NCI-H460 (cell line): ENCODE measurements around the gene MCTP2. TPM values are rescaled to one million over a fixed set of nuclear protein-coding genes. Genes with fewer than 3 reads are reported as not detected.

Experiments
- DNase-seq: peaks from one replicate; pipeline ENCODE4 v3.0.0-alpha.2; 2016; ENCODE audit warnings: low read depth; ENCODE audit errors: extremely low read depth
- total RNA-seq: library from RNA; depleted of rRNA; stranded (reverse); fragments of >200 nt; shearing (Covaris generic); gene quantifications from 2 replicates; pipeline ENCODE4 v1.2.3, GENCODE V29; 2014

Gene MCTP2
- total RNA-seq, 1 experiment from 2014 or later = 0.45 TPM

DNA sequence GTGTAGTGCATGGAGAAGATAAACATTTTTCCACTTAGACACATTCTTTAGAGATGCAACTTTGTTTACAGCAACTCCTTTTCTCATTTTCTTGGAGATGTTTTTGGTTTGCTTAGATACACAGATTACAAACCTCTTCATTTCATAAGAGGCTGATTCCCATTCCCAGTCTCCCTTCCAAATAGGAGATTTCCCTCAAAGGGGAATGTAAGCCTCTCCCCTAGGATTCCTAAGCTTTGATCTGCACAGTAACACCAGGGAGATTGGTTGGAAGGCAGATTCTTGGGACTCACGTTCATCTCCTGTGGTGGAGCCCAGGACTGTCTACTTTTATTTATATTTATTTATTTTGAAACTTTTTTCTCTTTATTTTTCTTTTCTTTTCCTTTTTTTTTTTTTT lies 63.2 kb downstream of the MCTP2 start:
- DNase-seq = no peak

DNA sequence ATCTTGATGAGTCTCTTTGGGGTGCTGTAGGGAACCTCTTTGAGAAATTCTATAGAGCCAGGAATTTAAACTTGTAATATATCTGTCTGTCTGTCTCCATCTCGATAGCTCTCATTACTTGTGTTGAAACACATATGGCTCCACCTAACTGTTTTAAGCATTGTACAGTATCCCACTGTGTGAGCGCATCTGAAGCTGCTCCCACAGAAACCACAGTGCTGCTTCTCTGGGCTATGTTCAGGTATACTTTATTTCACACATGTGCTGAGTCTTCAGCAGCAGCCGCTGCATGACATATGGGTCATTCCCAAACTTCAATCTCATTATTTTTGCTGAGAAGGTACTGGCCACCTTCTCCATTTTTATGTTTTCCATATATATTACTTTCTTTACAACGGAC lies 63.9 kb downstream of the MCTP2 start:
- DNase-seq = no peak

DNA sequence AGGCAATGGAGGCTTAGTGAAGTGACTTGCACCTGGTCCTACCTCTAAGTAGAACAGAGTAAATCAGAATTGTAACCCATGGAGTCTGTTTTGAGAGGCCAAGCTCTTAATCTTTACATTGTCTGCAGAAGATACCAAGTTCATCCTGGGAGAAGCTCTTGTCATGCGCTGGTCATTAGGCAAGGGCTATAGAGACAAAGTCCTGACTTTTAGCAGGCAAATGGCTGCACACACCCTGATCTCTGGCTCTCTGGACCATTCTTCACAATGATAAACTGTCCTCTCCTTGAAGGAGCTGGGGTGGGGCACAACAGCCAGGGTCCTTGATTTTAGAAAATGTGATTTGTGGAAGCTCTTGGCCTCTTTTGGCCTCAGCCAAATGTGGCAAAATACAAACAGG lies 65.4 kb downstream of the MCTP2 start:
- DNase-seq = no peak

DNA sequence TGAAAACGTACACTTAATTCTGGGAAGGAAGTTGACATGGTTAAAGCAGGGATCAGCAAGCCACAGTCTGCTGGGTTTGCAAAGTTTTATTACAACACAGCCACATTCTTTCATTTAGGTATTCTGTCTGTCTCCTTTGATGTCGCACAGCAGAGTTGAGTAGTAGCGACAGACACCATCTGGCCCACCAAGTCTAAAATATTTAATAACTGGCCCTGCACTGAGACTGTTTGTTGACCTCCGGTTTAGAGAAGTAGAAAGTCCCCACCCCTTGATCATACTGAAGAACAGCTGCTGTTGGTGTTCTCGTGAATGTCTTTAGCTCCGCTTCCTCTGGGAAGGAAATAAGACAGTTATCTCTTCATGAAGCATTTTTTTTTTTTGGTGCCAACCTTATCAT lies 66.2 kb downstream of the MCTP2 start:
- DNase-seq = no peak

DNA sequence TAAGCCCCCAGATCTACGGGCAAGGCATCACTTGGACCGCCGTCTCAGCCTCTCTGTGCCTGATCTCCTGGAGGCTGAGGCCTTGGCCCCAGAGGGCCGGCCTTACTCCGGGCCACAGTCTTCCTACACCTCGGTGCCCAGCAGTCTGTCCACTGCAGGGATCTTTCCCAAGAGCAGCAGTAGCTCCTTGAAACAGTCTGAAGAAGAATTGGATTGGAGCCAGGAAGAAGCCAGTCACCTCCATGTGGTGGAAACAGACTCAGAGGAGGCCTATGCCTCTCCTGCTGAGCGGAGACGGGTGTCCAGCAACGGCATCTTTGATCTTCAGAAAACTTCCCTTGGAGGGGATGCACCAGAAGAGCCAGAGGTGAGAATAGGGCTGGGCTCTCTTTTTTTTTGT lies 67.0 kb downstream of the MCTP2 start:
- DNase-seq = no peak

DNA sequence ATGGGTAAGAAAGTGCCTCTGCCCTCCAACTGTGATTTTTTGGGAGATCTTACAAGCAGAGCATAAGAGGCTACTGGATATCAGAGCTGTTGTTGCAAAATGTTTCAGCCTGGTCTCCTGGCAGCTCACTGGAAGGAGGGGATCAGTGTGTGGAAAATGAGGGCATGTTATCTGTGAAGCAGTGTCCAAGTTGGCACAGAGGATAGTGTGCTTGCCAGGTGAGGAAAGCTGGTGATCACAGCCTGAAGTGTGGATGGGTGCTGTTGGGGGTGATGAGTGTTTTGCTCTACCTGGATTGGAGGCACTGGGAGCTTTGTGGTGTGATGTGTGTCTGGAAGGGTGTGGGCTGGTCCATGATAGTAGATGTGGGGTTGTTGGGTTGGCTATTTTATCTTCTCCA lies 69.3 kb downstream of the MCTP2 start:
- DNase-seq = no peak

DNA sequence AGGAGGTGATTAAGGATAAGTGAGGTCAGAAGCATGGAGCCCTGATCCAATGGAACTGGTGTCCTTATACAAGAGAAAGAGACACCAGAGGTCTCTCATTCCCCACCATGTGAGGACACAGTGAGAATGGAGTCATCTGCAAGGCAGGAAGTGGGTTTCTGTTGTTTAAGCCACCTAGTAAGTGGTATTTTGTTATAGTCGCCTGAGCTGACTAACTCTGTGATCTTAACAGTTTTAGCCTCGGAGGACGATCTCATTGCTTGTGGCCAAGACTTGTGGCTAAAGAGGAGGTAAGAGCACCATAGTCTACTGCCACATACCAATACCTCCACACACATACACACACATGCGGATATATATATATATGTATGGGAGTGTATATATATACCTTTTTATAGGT lies 73.8 kb downstream of the MCTP2 start:
- DNase-seq = no peak

DNA sequence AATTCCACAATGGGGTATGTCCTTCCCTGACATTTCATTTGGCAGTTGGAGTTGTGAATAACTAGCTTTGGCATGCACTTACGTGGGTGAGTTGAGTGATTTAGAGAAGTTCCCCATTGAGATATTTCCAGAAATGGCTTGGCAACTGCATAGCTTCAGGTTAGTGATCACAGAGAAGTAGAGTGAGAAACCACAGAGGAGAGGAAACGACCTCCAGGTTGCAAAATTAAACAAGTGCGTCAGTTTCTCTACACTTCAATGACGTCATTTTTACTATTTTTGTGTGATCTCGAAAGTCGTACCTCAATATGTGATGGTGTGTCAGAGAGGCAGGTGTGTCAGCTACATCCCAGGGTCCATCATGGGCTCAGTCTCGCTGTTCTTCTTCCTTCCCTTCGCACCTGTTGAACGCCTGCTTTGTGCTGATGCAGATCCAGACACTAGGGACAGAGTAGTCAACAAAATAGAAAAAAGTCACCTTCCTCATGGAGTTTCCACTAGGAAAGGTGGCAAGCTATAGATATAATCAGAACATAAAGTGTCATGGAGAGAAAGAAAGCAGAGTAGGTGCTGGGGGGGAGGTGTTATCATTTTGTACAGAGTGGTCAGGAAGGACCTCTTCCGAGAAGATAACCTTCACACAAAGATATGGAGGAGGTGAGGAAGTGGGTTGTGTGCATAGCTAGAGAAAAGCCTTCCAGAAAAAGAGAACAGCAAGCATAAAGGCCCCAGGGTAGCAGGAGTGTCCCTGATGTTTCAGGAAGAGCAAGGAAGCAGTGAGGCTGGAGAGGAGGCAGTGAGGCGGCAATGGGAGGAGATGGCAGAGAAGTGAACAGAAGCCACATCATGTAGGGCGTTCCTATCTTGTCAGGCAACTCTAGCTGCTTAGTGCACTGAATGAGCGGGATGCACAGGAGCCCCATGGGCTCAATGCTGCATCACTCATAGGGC lies 75.6 kb downstream of the MCTP2 start:
- DNase-seq = no peak

DNA sequence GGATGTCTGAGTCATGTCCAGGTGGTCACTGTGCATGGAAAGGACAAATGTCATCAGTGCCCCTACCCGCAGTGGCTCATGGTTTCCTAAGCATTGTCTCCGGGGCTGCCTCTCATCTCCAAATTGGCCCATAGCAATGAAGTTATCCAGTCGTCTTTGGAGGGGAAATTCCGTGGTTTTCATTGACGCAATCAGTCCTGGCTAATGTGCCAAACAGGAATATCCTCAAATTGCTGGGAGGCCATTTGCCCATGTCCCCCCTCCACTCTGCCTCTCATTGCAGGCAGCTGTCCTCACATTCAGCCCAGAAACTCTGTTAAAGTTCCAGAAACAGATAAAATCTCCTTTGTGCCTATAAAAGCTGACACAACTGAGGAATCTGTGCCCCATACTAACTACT lies 81.6 kb downstream of the MCTP2 start:
- DNase-seq = no peak

DNA sequence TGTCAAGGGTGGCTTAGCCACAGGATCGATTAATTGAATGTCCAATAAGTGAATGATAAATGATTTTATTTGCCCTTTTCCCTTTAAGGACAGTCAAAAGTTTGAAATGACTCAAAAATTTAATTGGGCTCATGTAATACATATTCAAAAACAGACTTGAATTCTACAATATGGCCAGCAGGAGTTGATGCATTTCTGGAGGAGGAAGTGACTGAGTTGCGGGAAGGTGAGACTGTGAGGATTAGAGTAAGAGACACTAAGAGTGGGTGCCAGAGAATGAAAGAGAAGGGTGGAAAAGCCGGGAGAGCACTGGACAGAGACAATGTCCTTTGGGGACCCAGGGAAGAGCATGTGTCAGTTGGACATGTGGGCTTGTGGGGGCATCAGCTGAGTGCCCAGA lies 83.3 kb downstream of the MCTP2 start:
- DNase-seq = no peak

DNA sequence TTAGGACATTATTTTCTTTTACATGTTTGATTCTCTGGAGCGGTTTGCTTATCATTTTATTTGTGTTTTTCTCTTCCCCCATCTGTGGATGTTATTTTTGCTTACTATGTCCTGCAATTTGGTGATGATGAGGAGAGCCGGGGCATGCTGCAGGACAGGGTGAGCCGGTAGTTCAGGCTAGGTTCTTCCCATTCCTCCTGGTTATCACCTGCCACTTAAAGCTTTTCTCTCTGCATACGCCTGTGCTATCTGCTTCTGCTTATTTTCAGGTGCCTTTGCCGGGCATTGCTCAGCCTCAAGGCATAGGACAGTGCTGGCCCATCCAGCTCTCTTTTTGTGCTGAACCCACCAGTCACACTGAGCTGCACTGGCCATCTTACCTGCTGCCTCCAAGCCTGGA lies 85.8 kb downstream of the MCTP2 start:
- no peak for DNase-seq

DNA sequence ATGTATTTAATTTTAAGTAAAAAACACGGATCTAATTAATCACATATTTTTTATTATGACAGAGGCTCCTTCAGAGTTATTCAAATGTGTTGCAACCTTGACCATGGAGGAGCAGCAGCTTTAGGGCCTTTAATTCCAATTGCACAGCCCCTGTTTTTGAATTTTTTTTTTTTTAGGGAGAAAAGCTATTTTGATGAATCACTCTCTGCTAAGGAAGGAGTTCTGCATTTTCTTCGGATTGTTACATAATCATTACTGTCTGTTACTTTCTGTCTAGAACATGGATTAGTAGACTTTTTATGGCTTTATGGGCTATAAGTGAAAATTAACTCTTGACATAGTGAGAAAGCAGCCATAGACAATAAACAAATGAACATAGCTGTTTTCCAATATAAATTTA lies 90.8 kb downstream of the MCTP2 start:
- no peak for DNase-seq

DNA sequence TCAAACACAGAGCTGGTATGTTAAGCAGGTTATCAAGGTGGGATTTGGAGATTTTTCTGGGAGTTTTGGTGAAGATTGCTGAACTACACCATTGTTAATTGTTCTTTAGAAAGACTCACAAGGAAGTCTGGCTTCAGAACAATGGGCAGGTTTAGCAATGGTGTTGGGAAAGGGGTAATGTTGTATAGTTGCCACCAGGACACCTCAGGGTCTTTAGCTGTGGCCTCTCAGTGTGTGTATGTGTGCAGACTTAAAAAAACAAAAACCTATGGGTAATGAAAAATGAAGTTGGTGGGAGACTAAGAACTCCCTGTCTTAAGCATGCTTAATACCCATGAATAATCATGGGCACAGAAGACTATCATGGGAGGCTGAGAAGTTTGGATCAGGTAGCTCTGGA lies 91.7 kb downstream of the MCTP2 start:
- no peak for DNase-seq

DNA sequence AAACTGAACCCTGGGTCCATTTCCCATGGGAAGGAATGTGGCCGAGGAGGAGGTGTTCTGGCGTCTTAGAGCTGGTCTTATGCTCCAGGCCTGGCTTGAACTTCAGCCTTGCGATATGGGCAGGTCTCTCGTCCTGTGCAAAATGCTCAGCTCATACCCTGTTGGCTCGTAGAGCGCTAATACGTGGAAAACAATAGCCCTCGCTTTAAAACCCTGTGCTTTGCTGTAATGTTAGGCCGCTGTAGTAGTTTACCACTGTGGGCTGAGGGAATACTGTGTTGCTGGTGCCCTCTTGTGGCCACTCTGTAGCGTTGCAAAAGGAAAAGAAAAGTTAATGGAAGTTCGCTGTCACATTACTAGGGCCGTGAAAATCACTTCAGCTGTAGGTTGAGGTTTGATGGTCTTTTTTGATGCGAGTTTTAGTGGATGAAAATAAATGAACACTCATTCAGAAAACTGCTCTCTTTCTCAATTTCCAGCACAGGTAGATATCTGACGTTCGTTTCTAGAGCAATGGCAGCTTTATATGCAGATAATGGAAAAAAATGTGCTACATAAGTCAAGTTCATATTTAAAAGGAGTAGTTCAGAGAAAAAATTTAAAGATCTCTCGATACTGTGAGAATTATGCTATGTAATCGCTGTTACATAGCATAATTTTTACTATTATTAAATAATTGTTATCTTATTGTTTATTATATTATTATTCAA lies 92.9 kb downstream of the MCTP2 start:
- peak; percentile 33 for DNase-seq

DNA sequence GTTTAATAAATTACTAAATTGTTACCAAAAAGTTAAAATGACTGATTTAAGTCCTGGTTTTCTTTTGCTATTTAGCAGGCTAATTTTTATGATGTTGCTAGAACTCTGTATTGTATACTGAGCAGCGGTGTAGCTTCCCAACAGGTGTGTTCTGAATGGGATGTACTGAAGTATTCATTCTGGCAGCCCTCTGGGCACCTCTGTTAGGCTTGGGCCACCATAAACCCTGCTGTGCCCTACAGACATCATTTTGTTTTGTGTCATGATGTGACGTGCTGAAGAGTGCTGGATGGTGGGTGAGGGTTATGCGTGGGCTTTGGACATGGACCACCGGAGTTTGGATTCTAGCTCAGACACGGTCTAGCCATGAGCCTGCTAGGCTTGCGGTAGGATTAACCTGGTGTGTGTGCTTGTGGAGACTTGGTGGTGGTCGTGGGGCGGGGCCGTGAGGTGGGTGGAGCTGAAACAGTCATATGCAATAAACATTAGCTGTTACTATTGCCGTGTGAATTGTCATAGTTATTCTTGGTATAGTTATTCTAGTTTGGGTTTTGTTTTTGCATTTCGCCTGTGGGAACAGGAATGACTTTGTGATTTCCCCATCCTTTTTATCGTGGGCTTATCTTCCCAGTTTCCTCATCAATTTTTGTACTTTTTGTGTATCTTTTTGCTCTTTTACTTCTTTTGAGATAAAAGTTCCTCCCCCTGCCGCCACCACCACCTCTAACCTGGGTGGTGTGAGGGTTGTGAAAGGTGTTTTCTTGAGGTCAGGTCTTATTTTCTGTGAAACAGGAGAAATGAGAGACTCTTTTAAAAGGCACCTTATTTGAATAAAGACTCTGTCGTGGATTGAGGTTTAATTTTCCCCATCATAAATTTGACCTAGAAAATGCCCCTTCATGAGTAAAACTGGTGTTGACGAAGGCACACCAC lies 93.7 kb downstream of the MCTP2 start:
- no peak for DNase-seq

DNA sequence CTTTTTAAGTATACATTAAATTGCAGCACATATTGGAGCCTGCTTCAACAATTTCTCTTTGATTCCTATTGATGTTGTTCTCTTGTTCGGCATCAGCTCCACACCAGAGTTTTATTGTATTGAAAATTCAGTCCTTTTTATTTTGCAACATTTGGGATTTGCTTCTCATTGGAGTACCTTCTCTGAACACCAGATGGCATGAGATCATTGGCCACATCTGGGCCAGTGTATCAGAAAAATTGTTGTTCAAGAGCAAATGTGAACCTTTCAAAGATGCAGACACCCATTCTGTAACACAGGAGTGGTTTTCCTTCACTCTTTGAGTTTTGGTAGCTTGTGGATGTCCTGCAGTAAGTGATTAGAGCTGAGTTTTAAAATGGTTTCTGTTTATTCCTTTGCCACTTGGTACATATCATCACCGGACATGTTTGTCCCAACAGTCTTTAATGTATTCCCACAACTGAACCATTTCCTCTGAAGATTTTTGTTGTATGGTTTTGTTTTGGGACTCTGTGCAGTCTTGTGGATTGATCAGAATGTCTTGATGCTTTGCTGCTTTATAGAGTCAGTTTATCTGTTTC lies 96.1 kb downstream of the MCTP2 start:
- DNase-seq = no peak

DNA sequence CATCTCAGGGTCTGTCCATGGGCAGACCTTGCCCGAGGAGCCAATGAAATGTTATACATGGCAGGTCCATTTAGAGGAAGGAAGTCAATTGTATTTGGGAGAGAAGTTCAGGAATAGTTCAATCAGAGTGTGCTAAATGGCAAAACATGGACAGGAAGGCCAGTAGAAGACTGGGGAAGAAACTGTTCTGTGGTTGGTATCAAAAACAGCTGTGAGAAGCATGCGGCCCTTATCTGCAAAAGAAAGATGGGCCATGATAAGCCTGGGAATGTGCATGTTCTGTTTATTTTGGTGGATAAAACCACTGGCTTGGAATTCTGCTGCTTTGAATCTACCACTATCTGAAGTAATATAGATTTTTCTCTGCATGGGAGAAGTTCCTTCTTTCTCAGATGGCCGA lies 100.4 kb downstream of the MCTP2 start:
- no peak for DNase-seq

DNA sequence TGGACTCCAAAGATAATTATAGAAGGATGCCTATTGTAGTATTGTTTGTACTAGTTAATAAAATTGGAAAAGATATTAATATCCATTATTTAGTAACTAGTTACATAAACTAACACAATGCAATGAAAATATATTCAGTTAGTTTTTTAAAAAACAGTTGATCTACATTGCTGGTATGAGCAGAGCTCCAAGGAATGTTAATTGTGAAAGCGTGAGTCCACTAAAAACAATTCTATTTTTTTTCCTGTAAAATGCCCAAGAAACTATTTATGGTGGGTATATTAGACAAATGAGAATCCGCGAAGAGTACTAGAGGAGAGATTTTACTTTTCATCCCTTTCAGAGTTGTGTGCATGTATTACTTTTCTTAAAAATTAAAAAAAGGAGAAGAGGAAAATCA lies 104.3 kb downstream of the MCTP2 start:
- no peak for DNase-seq

DNA sequence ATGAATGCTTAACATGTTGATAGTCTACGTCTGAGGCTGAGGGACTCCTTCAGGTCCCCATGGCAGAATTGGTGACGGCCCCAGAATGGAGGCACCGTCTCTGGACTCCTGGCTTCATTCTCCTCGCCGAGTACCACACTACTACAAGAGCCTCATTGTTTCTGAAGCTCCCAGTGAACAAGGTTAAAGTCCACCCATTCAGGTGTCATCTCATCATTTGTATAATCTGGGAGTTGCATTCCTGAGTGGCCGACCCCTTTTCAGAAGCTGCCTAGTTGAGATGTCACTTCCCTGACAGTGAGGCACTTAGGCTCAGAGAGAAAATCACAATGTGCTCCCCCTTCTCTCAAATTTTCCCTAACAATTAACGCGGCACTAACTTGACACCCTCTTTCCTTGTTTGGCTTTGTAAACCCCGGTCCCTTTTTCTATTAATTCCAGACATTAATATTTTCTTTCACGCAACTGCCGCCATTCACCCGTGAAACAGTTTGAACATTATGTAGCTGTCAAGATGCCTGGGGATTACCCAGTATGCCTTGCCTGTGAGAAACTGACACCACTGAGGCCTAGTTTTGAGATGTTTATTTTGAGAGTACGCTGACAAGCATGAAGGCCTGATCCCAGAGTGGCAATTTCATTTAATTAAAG lies 105.6 kb downstream of the MCTP2 start:
- DNase-seq = no peak

DNA sequence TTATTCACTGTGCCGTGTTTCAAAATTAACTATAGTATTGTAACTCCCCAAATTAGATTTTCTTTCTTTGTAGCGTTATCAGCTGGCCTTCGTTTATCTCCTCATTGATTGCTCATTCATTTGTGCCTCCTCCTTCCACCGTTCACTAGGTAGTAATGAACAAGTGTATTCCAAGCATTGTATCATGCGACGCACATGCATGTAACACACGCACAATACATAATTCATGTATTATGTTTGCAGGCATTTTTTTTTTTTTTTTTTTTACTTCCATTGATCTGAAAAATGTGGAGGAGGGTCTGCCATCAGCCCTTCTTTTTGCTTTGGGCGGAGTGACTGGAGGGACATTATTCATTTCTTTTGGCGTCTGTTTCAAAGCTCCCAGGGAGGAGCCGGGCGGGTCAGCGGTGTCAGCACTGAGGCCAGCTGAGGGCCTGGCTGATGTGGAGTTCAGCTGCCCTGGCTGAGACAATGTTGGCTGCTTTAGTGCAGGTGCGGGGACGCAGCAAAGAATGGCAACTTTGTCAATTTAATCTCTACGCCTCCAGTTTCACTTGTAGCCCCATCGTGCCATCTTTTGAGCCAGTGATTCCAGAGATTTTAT lies 107.0 kb downstream of the MCTP2 start:
- DNase-seq = no peak
